Stimulated activated CD4-positive, alpha-beta T cell treated with anti-CD3 and anti-CD28 coated beads, Interleukin-4, amount 100 ng/mL, for 48 hours (primary cell): ENCODE results near the gene SMARCC2.
"Not testable (repeated sequence)": the region's sequence is repeated elsewhere in the genome, so short reads cannot be mapped to it uniquely, and the experiment has no call there.

Source experiments
- DNase-seq, 2 donors: peaks; one replicate each; pipeline ENCODE4 v3.0.0-alpha.2; 2020; ENCODE audit warnings: low read depth in 2 of 2

SMARCC2 gene

GRCh38 chr12:56121204-56121870 is 67.9 kb downstream of the SMARCC2 start:
- no peak for DNase-seq

GRCh38 chr12:56120158-56120846 is 69.0 kb downstream of the SMARCC2 start:
- no peak for DNase-seq

- DNase-seq = peak; percentile 42 to 52
Observed at GRCh38 chr12:56119361-56119796, 69.9 kb downstream of the SMARCC2 start.

- no peak for DNase-seq
Observed at GRCh38 chr12:56118688-56119357, 70.5 kb downstream of the SMARCC2 start.

GRCh38 chr12:56117778-56118687 is 71.2 kb downstream of the SMARCC2 start, which contains the start of gene ZC3H10:
Gene ZC3H10 (plus strand): TSS chr12:56118266. CDS start chr12:56120563, 2,297 bp downstream.
- peak; percentile 95 to 98 for DNase-seq

- not testable (repeated sequence) for DNase-seq
Observed at GRCh38 chr12:56117082-56117706, 72.1 kb downstream of the SMARCC2 start.

- DNase-seq = peak; percentile 88 to 91
Observed at GRCh38 chr12:56116267-56117081, 72.8 kb downstream of the SMARCC2 start, which contains the start of gene RPL41. Gene RPL41 (plus strand): TSS chr12:56116633.

- DNase-seq = no peak
Observed at GRCh38 chr12:56115329-56115728, 74.0 kb downstream of the SMARCC2 start.

- no peak for DNase-seq
Observed at GRCh38 chr12:56114084-56114483, 75.2 kb downstream of the SMARCC2 start.
